HG03064 (cell line): ENCODE data around the gene CD209.

ENCODE experiments used
- ATAC-seq: cut with Tn5 transposase; IDR thresholded peaks from one replicate; pipeline ENCODE4 v1.9.1; 2021; ENCODE audit warnings: low read depth; ENCODE audit not compliant: unreplicated experiment

The CD209 gene

GRCh38 chr19:7739801-7740681, 7.3 kb downstream of the CD209 start:
- ATAC-seq, result no peak

GRCh38 chr19:7739211-7739755, 8.1 kb downstream of the CD209 start:
- ATAC-seq, result no peak

- no peak for ATAC-seq
These were observed 9.3 kb downstream of the CD209 start for GRCh38 chr19:7738023-7738422.

- no peak for ATAC-seq
These were observed 10.1 kb downstream of the CD209 start for GRCh38 chr19:7737215-7737614.

GRCh38 chr19:7736148-7736547, 11.2 kb downstream of the CD209 start:
- ATAC-seq, result no peak

GRCh38 chr19:7734220-7735203, 12.8 kb downstream of the CD209 start:
- no peak for ATAC-seq

GRCh38 chr19:7733376-7733775, 14.0 kb downstream of the CD209 start:
- ATAC-seq, result no peak

GRCh38 chr19:7732045-7732444, 15.3 kb downstream of the CD209 start, which contains the start of gene CLEC4G:
TSS of gene CLEC4G (minus strand) at chr19:7732110. CDS start at chr19:7732102, 8 bp downstream.
- ATAC-seq, result no peak

GRCh38 chr19:7731615-7732014, 15.7 kb downstream of the CD209 start:
- no peak for ATAC-seq

- no peak for ATAC-seq
These were observed 16.1 kb downstream of the CD209 start for GRCh38 chr19:7731218-7731595.

GRCh38 chr19:7730286-7731217, 16.8 kb downstream of the CD209 start:
- ATAC-seq, result no peak

GRCh38 chr19:7729831-7730285, 17.5 kb downstream of the CD209 start:
- no peak for ATAC-seq

- ATAC-seq, result no peak
These were observed 18.1 kb downstream of the CD209 start for GRCh38 chr19:7729211-7729610.

GRCh38 chr19:7725791-7726190, 21.5 kb downstream of the CD209 start:
- ATAC-seq, result no peak

- peak; percentile 55 for ATAC-seq
These were observed 25.1 kb downstream of the CD209 start for GRCh38 chr19:7722231-7722651.

- no peak for ATAC-seq
These were observed 27.0 kb downstream of the CD209 start for GRCh38 chr19:7720351-7720750.

GRCh38 chr19:7718668-7719067, 28.7 kb downstream of the CD209 start:
- no peak for ATAC-seq

GRCh38 chr19:7716762-7717161, 30.6 kb downstream of the CD209 start:
- ATAC-seq, result no peak

GRCh38 chr19:7715671-7716070, 31.7 kb downstream of the CD209 start:
- no peak for ATAC-seq

GRCh38 chr19:7710616-7711015, 36.7 kb downstream of the CD209 start:
- no peak for ATAC-seq
